Mucosa of rectum (tissue), 2 donors: ENCODE measurements around the gene CHN2.

Source experiments
- H3K27ac ChIP-seq, 2 donors: one replicate each; pipeline ENCODE4 v1.7.0; 2013; ENCODE audit warnings: inconsistent platforms in 2 of 2, low read depth in 2 of 2, low read length in 2 of 2
- H3K27me3 ChIP-seq, 2 donors: one replicate each; pipeline ENCODE4 v1.7.0; 2013; ENCODE audit warnings: low read length in 2 of 2; ENCODE audit not compliant: control insufficient read depth in 2 of 2, insufficient read depth in 2 of 2
- H3K36me3 ChIP-seq, 2 donors: one replicate each; pipeline ENCODE4 v1.7.0; 2013; ENCODE audit warnings: low read length in 2 of 2; ENCODE audit not compliant: control insufficient read depth in 2 of 2, insufficient read depth in 2 of 2
- H3K4me1 ChIP-seq, 2 donors: one replicate each; pipeline ENCODE4 v1.7.0; 2013; ENCODE audit warnings: low read length in 2 of 2, mild to moderate bottlenecking in 1 of 2; ENCODE audit not compliant: control insufficient read depth in 2 of 2, insufficient read depth in 2 of 2
- H3K4me3 ChIP-seq, 2 donors: one replicate each; pipeline ENCODE4 v1.7.0; 2013; ENCODE audit warnings: low read length in 2 of 2
- H3K9ac ChIP-seq, 2 donors: one replicate each; pipeline ENCODE4 v1.7.0; 2013; ENCODE audit warnings: low read length in 2 of 2, low read depth in 1 of 2, mild to moderate bottlenecking in 1 of 2
- H3K9me3 ChIP-seq, 2 donors: one replicate each; pipeline ENCODE4 v1.7.0; 2013; ENCODE audit warnings: low read length in 2 of 2; ENCODE audit not compliant: control insufficient read depth in 2 of 2
- donor health status: healthy.
- donor health status: Normal muscosa, but diverticular disease.

Gene CHN2

GRCh38 chr7:29302666-29303395 lies 108.3 kb downstream of the CHN2 start:
- Histone ChIP-seq H3K9ac (no peak overlapping the region), H3K27ac (no peak overlapping the region), H3K4me1 (no peaks in the 10 kb centered on the region), H3K27me3 (no peaks in the 10 kb centered on the region), H3K4me3 (no peak overlapping the region), H3K9me3 (no peaks in the 10 kb centered on the region), H3K36me3 (no peaks in the 10 kb centered on the region)

GRCh38 chr7:29304756-29305155 lies 110.2 kb downstream of the CHN2 start:
- Histone ChIP-seq H3K4me1 (no peaks in the 10 kb centered on the region), H3K36me3 (no peaks in the 10 kb centered on the region), H3K27ac (no peak overlapping the region), H3K27me3 (no peaks in the 10 kb centered on the region), H3K9ac (no peak overlapping the region), H3K9me3 (no peaks in the 10 kb centered on the region), H3K4me3 (no peak overlapping the region)

GRCh38 chr7:29306319-29306991 lies 111.9 kb downstream of the CHN2 start:
- no peak overlapping the region for H3K27ac ChIP-seq
- H3K9me3 ChIP-seq: peaks cover 0 to 3% of the 10 kb centered on the region in 2 donors
- no peak overlapping the region for H3K9ac ChIP-seq
- H3K36me3 ChIP-seq: no peaks in the 10 kb centered on the region
- no peak overlapping the region for H3K4me3 ChIP-seq
- no peaks in the 10 kb centered on the region for H3K27me3 ChIP-seq
- H3K4me1 ChIP-seq: no peaks in the 10 kb centered on the region

DNA sequence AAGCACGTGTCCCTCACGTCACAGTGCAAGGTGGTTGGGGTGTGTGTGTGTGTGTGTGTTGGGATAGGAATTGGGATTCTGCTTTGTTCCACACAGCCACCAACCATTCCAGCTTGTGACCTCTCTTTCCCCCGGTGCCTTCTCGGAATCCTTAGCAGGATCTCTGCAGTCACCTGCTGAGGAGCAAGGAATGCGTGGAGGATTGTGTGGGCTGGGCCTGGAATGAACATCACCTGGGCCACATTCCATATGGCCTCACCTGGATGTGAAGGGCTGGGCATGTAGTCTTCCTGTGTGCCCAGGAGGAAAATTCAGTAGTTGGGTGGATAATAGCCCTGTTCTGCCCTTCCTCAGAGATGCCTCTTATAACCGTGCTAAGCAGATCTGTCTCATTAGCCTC lies 113.8 kb downstream of the CHN2 start:
- Histone ChIP-seq H3K9ac (no peak overlapping the region), H3K4me1 (no peaks in the 10 kb centered on the region), H3K4me3 (no peak overlapping the region), H3K27ac (no peak overlapping the region), H3K36me3 (no peaks in the 10 kb centered on the region), H3K9me3 (peaks cover 0 to 3% of the 10 kb centered on the region in 2 donors), H3K27me3 (no peaks in the 10 kb centered on the region)

- no peak overlapping the region for H3K4me3 ChIP-seq
- H3K27ac ChIP-seq: no peak overlapping the region
- no peaks in the 10 kb centered on the region for H3K4me1 ChIP-seq
- H3K9me3 ChIP-seq: peaks cover 0 to 3% of the 10 kb centered on the region in 2 donors
- H3K36me3 ChIP-seq: no peaks in the 10 kb centered on the region
- H3K27me3 ChIP-seq: no peaks in the 10 kb centered on the region
- no peak overlapping the region for H3K9ac ChIP-seq
Observed at GRCh38 chr7:29309041-29309854, 114.7 kb downstream of the CHN2 start.

- no peak overlapping the region for H3K9ac ChIP-seq
- H3K9me3 ChIP-seq: peaks cover 0 to 3% of the 10 kb centered on the region in 2 donors
- H3K27ac ChIP-seq: no peak overlapping the region
Observed at GRCh38 chr7:29310625-29311024, 116.0 kb downstream of the CHN2 start.

GRCh38 chr7:29311314-29311713 lies 116.7 kb downstream of the CHN2 start:
- H3K9ac ChIP-seq: no peak overlapping the region
- no peaks in the 10 kb centered on the region for H3K27me3 ChIP-seq
- no peak overlapping the region for H3K27ac ChIP-seq
- H3K36me3 ChIP-seq: no peaks in the 10 kb centered on the region
- peaks cover 0 to 3% of the 10 kb centered on the region in 2 donors for H3K9me3 ChIP-seq
- H3K4me1 ChIP-seq: no peaks in the 10 kb centered on the region
- H3K4me3 ChIP-seq: no peak overlapping the region

More at GRCh38 chr7:29310625-29311024, 116.0 kb downstream of the CHN2 start:
- Histone ChIP-seq H3K36me3 (no peaks in the 10 kb centered on the region), H3K4me3 (no peak overlapping the region), H3K27me3 (no peaks in the 10 kb centered on the region), H3K4me1 (no peaks in the 10 kb centered on the region)

GRCh38 chr7:29314148-29314547 lies 119.6 kb downstream of the CHN2 start:
- Histone ChIP-seq H3K27ac (no peak overlapping the region), H3K9me3 (peaks cover 0 to 3% of the 10 kb centered on the region in 2 donors), H3K27me3 (no peaks in the 10 kb centered on the region), H3K36me3 (no peaks in the 10 kb centered on the region), H3K4me1 (no peaks in the 10 kb centered on the region), H3K9ac (no peak overlapping the region), H3K4me3 (no peak overlapping the region)

GRCh38 chr7:29315122-29315891 lies 120.7 kb downstream of the CHN2 start:
- no peak overlapping the region for H3K9ac ChIP-seq
- H3K27me3 ChIP-seq: no peaks in the 10 kb centered on the region
- H3K27ac ChIP-seq: no peak overlapping the region
- H3K4me1 ChIP-seq: no peaks in the 10 kb centered on the region
- H3K9me3 ChIP-seq: peaks cover 0 to 3% of the 10 kb centered on the region in 2 donors
- no peaks in the 10 kb centered on the region for H3K36me3 ChIP-seq
- no peak overlapping the region for H3K4me3 ChIP-seq
